ENCODE data around the gene PIP5K1C.

The PIP5K1C gene

GRCh38 chr19:3615524-3616135 is 84.6 kb downstream of the PIP5K1C start:
- Histone ChIP-seq H3K27ac (no peak overlapping the region), H3K4me3 (ENCODE audit: low read depth in 1 of 2, low read length in 1 of 2) (no peak overlapping the region), H3K4me1 (ENCODE audit: control insufficient read depth in 1 of 2, insufficient read depth in 1 of 2, low read depth in 1 of 2, low read length in 1 of 2) (no peaks in the 10 kb centered on the region), H3K27me3 (no peaks in the 10 kb centered on the region), H3K36me3 (peaks cover 84% of the 10 kb centered on the region), H3K9me3 (no peaks in the 10 kb centered on the region)
- TF ChIP-seq CTCF (IDR thresholded peaks at IDR 0.05) = no peak

- TF ChIP-seq CTCF (IDR thresholded peaks at IDR 0.05) = no peak
- no peaks in the 10 kb centered on the region for H3K4me1 ChIP-seq (ENCODE audit: control insufficient read depth in 1 of 2, insufficient read depth in 1 of 2, low read depth in 1 of 2, low read length in 1 of 2)
- no peaks in the 10 kb centered on the region for H3K27me3 ChIP-seq
- no peaks in the 10 kb centered on the region for H3K9me3 ChIP-seq
- H3K4me3 ChIP-seq (ENCODE audit: low read depth in 1 of 2, low read length in 1 of 2) = no peak overlapping the region
- H3K36me3 ChIP-seq = peaks cover 84% of the 10 kb centered on the region
- no peak overlapping the region for H3K27ac ChIP-seq
These were observed 85.3 kb downstream of the PIP5K1C start for GRCh38 chr19:3614858-3615505.

GRCh38 chr19:3613818-3614661 is 86.2 kb downstream of the PIP5K1C start:
- Histone ChIP-seq H3K27me3 (peaks cover 4% of the 10 kb centered on the region), H3K4me3 (ENCODE audit: low read depth in 1 of 2, low read length in 1 of 2) (no peak overlapping the region), H3K4me1 (ENCODE audit: control insufficient read depth in 1 of 2, insufficient read depth in 1 of 2, low read depth in 1 of 2, low read length in 1 of 2) (no peaks in the 10 kb centered on the region), H3K27ac (no peak overlapping the region), H3K36me3 (peaks cover 77% of the 10 kb centered on the region), H3K9me3 (no peaks in the 10 kb centered on the region)
- TF ChIP-seq CTCF (IDR thresholded peaks at IDR 0.05) = no peak

- no peak for TF ChIP-seq CTCF (IDR thresholded peaks at IDR 0.05)
- no peaks in the 10 kb centered on the region for H3K4me1 ChIP-seq (ENCODE audit: control insufficient read depth in 1 of 2, insufficient read depth in 1 of 2, low read depth in 1 of 2, low read length in 1 of 2)
- no peak overlapping the region for H3K27ac ChIP-seq
- H3K27me3 ChIP-seq = peaks cover 14% of the 10 kb centered on the region
- H3K4me3 ChIP-seq (ENCODE audit: low read depth in 1 of 2, low read length in 1 of 2) = no peak overlapping the region
- H3K36me3 ChIP-seq = peaks cover 72% of the 10 kb centered on the region
- H3K9me3 ChIP-seq = no peaks in the 10 kb centered on the region
These were observed 87.1 kb downstream of the PIP5K1C start for GRCh38 chr19:3612901-3613741.

- Histone ChIP-seq H3K36me3 (peaks cover 72% of the 10 kb centered on the region), H3K4me1 (ENCODE audit: control insufficient read depth in 1 of 2, insufficient read depth in 1 of 2, low read depth in 1 of 2, low read length in 1 of 2) (no peaks in the 10 kb centered on the region), H3K27me3 (peaks cover 22% of the 10 kb centered on the region), H3K4me3 (ENCODE audit: low read depth in 1 of 2, low read length in 1 of 2) (no peak overlapping the region), H3K27ac (no peak overlapping the region), H3K9me3 (no peaks in the 10 kb centered on the region)
- TF ChIP-seq CTCF (IDR thresholded peaks at IDR 0.05) = no peak
These were observed 87.9 kb downstream of the PIP5K1C start for GRCh38 chr19:3612330-3612729.
